Measurements from ENCODE around the gene PACS2. TPM values are rescaled to one million over a fixed set of nuclear protein-coding genes. Genes with fewer than 3 reads are reported as not detected.

The PACS2 gene
- polyA plus RNA-seq, 1 of the 3 experiments (the other 2 are of a cell fraction): 42.7 TPM

- no peak for DNase-seq
- ChIA-PET CTCF (interaction anchor here (1.0 to 2.5 kb wide), 2 partner anchors 11 to 76 kb away, joined by 4 to 8 read pairs; no protein-coding TSS in a partner anchor), POLR2A (no interaction called here)
- Histone ChIP-seq H3K36me3 (replicated peaks in 1 of 2; ENCODE audit: control insufficient read depth in 1 of 2, insufficient read depth in 2 of 2, low read length in 1 of 2) (peaks cover 0 to 4% of the 10 kb centered on the region in 2 experiments), H3F3A (replicated peaks; ENCODE audit: insufficient read depth) (no peaks in the 10 kb centered on the region), H3K9ac (no peak overlapping the region), H3K79me2 (ENCODE audit: insufficient read depth) (peaks cover 48% of the 10 kb centered on the region; the same call in 1 of the 2 replicates), H3K27me3 (ENCODE audit: insufficient read depth) (no peaks in the 10 kb centered on the region), H4K20me1 (ENCODE audit: insufficient read depth) (peaks cover 45% of the 10 kb centered on the region), H3K4me2 (no peak overlapping the region), H3K4me1 (ENCODE audit: control insufficient read depth in 1 of 2, insufficient read depth in 2 of 2, low read depth in 1 of 2, low read length in 1 of 2) (peaks cover 0 to 8% of the 10 kb centered on the region in 2 experiments; a peak in 1 of 4 replicates), H3K27ac (ENCODE audit: low read depth in 2 of 2, low read length in 1 of 2) (no peak overlapping the region), H2AFZ (ENCODE audit: low read depth) (no peak overlapping the region), H3K4me3 (ENCODE audit: low read depth in 2 of 2, low read length in 1 of 2) (no peak overlapping the region), H3K9me2 (no peaks in the 10 kb centered on the region), H3K9me3 (no peaks in the 10 kb centered on the region)
- 96% methylated on average over 17 of the region's 18 CpGs for WGBS (ENCODE audit: low lambda C conversion rate)
- no peak for TF ChIP-seq NFIC (IDR thresholded peaks at IDR 0.05; ENCODE audit: borderline replicate concordance)
- TF ChIP-seq SMC3 (IDR thresholded peaks at IDR 0.05; ENCODE audit: low read depth, low read length): no peak
- no peak for TF ChIP-seq FOXM1 (IDR thresholded peaks at IDR 0.05; ENCODE audit: low read depth)
- no peak for TF ChIP-seq EZH2phosphoT487 (IDR thresholded peaks at IDR 0.05; ENCODE audit: borderline replicate concordance, low read depth)
- no peak for TF ChIP-seq EP300 (IDR thresholded peaks at IDR 0.05; ENCODE audit: borderline replicate concordance in 1 of 2, low read depth in 1 of 2, low read length in 1 of 2)
- TF ChIP-seq, protein P1, sequence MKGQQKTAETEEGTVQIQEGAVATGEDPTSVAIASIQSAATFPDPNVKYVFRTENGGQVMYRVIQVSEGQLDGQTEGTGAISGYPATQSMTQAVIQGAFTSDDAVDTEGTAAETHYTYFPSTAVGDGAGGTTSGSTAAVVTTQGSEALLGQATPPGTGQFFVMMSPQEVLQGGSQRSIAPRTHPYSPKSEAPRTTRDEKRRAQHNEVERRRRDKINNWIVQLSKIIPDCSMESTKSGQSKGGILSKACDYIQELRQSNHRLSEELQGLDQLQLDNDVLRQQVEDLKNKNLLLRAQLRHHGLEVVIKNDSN (IDR thresholded peaks at IDR 0.05; ENCODE audit: borderline replicate concordance, low read depth): no peak
- TF ChIP-seq TAF1 (IDR thresholded peaks at IDR 0.05; ENCODE audit: borderline replicate concordance, low read depth, low read length): no peak
- no peak for TF ChIP-seq ELF1 (IDR thresholded peaks at IDR 0.05)
- TF ChIP-seq MXI1 (IDR thresholded peaks at IDR 0.05; ENCODE audit: low read depth, low read length): no peak
Observed at GRCh38 chr14:105279642-105280361, 34.7 kb upstream of the PACS2 start.

DNA sequence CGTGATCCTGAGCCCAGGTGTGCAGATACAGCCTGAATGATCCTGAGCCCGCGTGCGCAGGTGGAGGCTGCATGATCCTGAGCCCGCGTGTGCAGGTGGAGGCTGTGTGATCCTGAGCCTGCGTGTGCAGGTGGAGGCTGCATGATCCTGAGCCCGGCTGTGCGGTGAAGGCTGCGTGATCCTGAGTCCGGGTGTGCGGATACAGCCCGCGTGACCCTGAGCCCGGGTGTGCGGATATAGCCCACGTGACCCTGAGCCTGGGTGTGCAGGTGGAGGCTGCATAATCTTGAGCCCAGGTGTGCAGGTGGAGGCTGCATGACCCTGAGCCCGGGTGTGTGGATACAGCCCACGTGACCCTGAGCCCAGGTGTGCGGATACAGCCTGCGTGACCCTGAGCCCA, 34.0 kb upstream of the PACS2 start:
- POLR2A ChIA-PET: no interaction called here
- H3K4me3 ChIP-seq (ENCODE audit: low read depth in 2 of 2, low read length in 1 of 2): no peak overlapping the region
- no peaks in the 10 kb centered on the region for H3K9me3 ChIP-seq
- H3K36me3 ChIP-seq (replicated peaks in 1 of 2; ENCODE audit: control insufficient read depth in 1 of 2, insufficient read depth in 2 of 2, low read length in 1 of 2): peaks cover 0 to 4% of the 10 kb centered on the region in 2 experiments
- no peaks in the 10 kb centered on the region for H3K27me3 ChIP-seq (ENCODE audit: insufficient read depth)
- H4K20me1 ChIP-seq (ENCODE audit: insufficient read depth): peaks cover 45% of the 10 kb centered on the region
- H3K4me2 ChIP-seq: no peak overlapping the region
- 93% methylated on average over 16 of the region's 21 CpGs for WGBS (ENCODE audit: low lambda C conversion rate)
- H3K9ac ChIP-seq: no peak overlapping the region
- H3K79me2 ChIP-seq (ENCODE audit: insufficient read depth): peaks cover 48% of the 10 kb centered on the region; the same call in 1 of the 2 replicates
- no peak overlapping the region for H3K27ac ChIP-seq (ENCODE audit: low read depth in 2 of 2, low read length in 1 of 2)
- no peaks in the 10 kb centered on the region for H3F3A ChIP-seq (replicated peaks; ENCODE audit: insufficient read depth)
- H3K9me2 ChIP-seq: no peaks in the 10 kb centered on the region
- CTCF ChIA-PET: interaction anchor here (2.5 kb wide), 1 partner anchor 10 kb away, joined by 8 read pairs; no protein-coding TSS in a partner anchor
- DNase-seq: no peak
- no peak overlapping the region for H2AFZ ChIP-seq (ENCODE audit: low read depth)
- TF ChIP-seq REST (IDR thresholded peaks at IDR 0.05; ENCODE audit: low read depth, low read length) (no peak), TCF12 (IDR thresholded peaks at IDR 0.05) (no peak), TEAD4 (IDR thresholded peaks at IDR 0.05; ENCODE audit: borderline replicate concordance, insufficient read depth) (no peak), TAF1 (IDR thresholded peaks at IDR 0.05; ENCODE audit: borderline replicate concordance, low read depth, low read length) (no peak), FOSL2 (IDR thresholded peaks at IDR 0.05; ENCODE audit: borderline replicate concordance, low read depth) (no peak), RXRA (IDR thresholded peaks at IDR 0.05; ENCODE audit: borderline replicate concordance, low read depth) (no peak)
- H3K4me1 ChIP-seq (ENCODE audit: control insufficient read depth in 1 of 2, insufficient read depth in 2 of 2, low read depth in 1 of 2, low read length in 1 of 2): peaks cover 0 to 2% of the 10 kb centered on the region in 2 experiments; a peak in 1 of 4 replicates

Data from SK-N-SH (cell line).